ENCODE measurements around the gene CAMK2N2.

CAMK2N2 gene

DNA sequence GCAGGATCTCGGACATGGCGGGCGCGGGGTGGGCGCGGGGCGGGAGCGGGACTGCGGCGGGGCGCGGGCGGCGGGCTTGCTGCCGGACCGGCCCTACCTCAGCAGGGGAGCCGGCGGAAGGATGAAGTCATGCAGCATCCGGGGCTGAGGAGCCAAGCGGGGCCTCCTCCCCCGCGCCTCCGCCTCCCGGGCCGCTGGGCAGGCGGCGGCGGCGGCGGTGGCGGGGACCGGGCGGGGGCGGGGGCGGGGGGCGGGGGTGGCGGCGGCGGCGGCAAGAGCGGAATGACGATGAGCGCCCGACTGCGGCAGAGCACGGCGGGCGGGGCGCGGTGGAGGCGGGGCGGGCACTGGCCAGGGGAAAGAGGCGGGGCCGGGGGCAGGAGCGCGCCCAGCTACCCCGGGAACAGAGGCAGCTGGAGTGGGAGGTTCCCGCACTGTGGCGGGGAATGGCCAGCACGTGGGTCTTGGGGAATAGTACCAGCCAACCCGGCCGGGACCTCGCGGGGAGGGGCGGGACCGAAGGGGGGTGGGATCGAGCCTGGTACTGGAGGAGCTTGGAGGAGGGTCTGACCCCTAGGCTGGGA, at the start of gene CAMK2N2:
CAMK2N2 (minus strand) TSS at position 284 of the 584 bp plus-strand sequence; CDS start at position 16, 268 bp downstream.
- DNase-seq, result peak; percentile 92

DNA sequence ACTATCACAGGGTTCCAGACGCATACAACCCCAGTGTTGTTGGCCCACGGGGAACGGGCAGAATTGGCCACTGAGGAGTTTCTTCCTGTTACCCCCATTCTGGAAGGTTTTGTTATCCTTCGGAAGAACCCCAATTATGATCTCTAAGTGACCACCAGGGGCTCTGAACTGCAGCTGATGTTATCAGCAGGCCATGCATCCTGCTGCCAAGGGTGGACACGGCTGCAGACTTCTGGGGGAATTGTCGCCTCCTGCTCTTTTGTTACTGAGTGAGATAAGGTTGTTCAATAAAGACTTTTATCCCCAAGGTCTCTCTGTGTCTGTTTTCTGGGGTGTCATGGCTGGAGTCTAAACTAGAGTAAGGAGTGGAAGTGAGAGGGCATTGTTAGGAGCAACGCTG, 47.4 kb upstream of the CAMK2N2 start:
- DNase-seq, result no peak

GRCh38 chr3:184307915-184308314, 46.6 kb upstream of the CAMK2N2 start:
- DNase-seq, result no peak

DNA sequence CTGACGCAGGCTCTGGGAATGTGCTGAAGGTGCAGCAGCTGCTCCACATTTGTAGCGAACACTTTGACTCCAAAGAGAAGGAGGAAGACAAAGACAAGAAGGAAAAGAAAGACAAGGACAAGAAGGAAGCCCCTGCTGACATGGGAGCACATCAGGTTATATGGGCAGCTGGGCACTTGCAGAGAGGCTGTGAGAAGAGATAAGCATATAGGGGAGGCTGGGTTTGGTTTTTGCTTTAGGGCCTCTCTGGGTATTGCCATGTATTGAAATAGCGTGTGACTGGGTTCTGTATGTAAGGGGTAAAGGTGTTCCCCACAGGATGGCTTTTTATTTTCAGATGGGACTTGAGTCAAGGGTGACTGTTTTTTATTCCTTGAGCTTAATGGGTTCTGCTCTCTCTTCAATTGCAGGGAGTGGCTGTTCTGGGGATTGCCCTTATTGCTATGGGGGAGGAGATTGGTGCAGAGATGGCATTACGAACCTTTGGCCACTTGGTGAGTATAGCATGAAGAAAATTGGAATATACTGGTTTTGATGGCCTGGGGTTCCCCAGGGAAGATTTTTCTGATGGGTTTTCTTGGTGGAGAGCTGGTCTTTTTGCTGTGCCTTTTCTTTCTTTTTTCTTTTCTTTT, 45.1 kb upstream of the CAMK2N2 start:
- DNase-seq, result no peak

DNA sequence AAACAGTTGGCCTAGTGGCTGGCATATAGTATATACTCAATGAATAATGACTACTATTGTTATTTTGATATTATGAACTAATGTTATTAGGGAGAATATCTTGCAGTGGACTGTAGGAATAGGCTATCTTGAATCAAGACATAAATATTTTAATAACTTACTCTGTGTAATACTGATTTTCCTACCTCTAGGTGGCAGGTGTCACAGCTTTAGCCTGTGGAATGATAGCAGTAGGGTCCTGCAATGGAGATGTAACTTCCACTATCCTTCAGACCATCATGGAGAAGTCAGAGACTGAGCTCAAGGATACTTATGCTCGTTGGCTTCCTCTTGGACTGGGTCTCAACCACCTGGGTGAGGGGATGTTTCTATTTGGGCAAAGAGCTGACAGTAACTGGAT, 44.2 kb upstream of the CAMK2N2 start:
- DNase-seq, result no peak

- DNase-seq, result no peak
These were observed 39.0 kb upstream of the CAMK2N2 start for GRCh38 chr3:184300378-184300720.

DNA sequence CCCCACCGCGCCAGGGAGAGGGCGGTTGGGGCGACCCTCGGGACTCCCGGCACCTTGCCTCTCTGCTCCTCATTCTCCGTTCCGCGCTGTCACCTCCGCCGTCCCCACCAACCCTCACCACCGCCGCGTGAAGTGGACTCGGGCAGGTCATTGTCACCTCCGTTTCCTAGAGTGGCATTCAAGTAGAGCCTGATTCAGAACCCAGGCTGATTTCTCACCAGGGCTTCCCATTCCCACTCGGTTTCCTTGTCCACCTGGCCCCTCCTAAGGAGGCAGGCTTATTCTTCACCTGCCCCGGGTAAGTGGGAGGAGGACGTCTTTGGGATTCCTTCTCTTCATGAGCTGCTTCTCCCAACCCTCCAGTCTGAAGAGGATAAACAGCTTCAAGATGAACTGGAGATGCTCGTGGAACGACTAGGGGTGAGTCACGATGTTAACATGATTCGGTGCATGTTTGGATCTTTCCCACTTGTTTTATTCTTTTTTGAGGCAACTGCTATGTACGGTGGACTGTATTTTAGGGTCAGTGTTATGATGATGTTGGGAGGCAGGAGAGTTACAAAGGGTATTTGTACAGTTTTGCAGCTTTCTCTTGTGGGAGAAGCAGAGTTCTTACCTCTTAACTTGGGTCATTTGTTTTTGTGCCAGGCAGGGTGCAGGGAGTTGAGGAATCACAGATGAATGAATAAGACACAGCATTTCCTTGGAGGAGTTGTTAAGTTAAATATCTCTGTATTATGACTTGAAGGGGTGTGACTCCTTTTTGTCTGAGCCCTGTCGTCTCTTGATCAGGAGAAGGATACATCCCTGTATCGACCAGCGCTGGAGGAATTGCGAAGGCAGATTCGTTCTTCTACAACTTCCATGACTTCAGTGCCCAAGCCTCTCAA, 38.4 kb upstream of the CAMK2N2 start:
- no peak for DNase-seq

DNA sequence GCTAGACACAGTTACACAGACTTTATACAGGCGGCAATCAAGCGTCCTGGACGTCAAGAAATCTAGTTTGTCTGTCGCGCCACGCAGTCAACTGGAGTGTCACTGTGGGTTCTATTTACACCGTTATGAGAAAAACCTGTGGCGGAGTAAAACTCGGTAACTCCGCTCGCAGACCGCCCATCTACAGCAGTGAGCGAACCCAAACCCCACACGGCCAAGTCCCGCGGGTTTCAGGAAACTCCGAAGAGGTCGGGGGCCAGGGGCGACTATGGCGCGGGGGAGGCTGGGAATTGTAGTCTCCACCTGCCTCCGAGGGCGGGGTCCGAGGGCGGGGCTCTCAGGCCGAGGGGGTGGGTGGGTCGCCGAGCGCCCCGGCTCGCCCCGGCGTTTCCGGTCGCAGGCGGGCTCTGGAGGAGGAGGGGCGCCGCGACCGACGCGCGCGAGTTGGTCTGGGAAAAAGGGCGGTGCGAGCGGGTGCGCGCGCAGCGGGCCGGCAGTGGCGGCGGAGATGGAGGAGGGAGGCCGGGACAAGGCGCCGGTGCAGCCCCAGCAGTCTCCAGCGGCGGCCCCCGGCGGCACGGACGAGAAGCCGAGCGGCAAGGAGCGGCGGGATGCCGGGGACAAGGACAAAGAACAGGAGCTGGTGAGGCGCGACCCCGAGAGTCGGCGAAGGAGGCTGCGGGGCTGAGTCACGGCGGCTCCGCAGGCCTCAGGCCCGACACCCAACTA, 37.6 kb upstream of the CAMK2N2 start, which contains the start of gene PSMD2:
PSMD2 (plus strand) TSS at position 483 of the 729 bp plus-strand sequence; CDS start at position 509, 26 bp downstream.
- peak; percentile 92 for DNase-seq

DNA sequence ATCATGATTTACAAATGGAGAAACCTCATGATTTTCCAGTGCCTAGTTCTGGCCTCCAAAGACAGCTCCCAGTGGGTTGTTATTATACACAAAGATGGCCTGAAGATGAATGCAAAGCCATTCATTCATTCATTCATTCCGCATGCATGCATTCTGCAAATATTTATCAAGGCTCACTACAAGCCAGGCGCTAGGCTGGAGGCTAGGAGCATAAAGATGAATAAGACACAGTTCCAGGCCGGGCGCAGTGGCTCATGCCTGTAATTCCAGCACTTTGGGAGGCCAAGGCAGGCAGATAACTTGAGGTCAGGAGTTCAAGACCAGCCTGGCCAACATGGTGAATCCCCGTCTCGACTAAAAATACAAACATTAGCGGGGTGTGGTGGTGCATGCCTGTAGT, 35.3 kb upstream of the CAMK2N2 start:
- DNase-seq, result no peak

DNA sequence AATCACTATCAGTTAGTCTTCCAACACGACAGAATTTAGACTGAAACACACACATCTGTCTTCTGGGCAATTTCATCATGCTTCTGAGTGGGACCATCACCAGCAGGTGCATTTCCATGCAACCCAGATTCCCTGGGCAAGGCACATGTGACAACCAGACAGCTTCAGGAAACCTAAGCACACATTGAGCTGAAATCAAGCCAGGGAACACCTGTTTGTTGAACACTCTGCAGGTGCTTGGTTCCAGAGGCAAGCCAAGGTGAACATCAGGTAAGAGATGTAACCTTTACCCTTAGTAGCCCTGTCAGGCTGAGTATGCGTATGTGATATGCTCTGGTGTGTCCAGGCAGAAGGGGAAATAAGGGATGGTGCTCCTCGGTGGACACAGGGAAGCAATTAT, 34.4 kb upstream of the CAMK2N2 start:
- no peak for DNase-seq

DNA sequence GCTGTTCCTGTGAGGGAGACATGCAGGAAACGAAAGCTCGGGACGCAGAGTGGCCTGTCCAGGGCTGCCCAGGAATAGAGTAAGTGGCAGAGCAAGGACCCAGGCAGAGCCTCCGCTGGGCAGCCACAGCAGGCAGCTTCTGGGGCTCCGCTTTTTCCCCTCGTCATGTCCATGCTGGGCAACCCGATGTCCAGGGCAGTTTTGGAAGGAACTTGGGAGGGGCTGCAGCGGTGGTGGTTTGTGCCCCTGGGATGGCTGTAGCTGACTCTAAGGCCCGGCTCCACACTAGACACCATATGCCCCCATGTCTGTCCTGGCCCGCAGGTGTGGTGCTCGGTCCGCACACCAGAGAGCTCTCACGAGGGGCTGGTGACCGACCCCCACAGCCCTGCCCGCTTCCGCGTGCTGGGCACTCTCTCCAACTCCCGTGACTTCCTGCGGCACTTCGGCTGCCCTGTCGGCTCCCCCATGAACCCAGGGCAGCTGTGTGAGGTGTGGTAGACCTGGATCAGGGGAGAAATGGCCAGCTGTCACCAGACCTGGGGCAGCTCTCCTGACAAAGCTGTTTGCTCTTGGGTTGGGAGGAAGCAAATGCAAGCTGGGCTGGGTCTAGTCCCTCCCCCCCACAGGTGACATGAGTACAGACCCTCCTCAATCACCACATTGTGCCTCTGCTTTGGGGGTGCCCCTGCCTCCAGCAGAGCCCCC, 30.5 kb upstream of the CAMK2N2 start:
- no peak for DNase-seq

- DNase-seq, result no peak
These were observed 29.8 kb upstream of the CAMK2N2 start for GRCh38 chr3:184291044-184291737.

GRCh38 chr3:184290331-184290730, 29.0 kb upstream of the CAMK2N2 start:
- no peak for DNase-seq

DNA sequence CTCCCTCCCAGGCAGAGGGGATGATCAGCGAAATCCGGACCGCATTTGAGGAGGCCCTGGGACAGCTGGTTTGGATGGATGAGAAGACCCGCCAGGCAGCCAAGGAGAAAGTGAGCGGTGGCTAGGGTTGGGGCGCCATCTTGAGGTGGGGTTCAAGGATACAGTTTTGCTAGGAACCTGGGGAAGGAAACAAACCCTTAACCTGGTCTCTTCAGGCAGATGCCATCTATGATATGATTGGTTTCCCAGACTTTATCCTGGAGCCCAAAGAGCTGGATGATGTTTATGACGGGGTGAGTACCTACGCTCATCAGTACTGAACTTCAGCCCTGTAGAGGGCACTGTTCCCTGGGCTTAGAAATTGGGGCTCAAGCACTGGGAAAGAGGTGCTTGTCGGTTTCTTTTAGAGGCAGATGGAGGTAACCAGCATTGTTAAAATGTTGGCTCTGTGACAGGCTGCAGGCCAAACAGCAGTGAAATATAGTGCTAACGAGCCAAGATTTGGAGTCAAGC, 28.1 kb upstream of the CAMK2N2 start:
- DNase-seq, result peak; percentile 83

DNA sequence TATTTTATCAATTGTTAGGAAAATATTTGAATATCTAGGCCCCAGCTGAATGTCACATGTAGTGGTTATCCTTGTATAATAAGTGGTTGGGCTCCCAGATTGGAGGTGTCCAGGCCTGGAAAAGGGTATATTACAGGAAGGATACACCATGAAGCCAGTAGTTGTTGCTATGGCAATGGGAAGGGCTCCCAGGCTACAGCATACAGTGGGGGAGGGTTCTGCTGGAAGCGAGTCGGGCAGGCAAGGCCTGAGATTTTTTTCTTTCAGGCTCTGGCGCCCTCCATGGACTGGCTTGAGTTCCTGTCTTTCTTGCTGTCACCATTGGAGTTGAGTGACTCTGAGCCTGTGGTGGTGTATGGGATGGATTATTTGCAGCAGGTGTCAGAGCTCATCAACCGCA, 23.3 kb upstream of the CAMK2N2 start:
- DNase-seq, result peak; percentile 83

GRCh38 chr3:184283681-184284080, 22.3 kb upstream of the CAMK2N2 start:
- DNase-seq, result no peak

- no peak for DNase-seq
These were observed 21.6 kb upstream of the CAMK2N2 start for GRCh38 chr3:184282941-184283340.

DNA sequence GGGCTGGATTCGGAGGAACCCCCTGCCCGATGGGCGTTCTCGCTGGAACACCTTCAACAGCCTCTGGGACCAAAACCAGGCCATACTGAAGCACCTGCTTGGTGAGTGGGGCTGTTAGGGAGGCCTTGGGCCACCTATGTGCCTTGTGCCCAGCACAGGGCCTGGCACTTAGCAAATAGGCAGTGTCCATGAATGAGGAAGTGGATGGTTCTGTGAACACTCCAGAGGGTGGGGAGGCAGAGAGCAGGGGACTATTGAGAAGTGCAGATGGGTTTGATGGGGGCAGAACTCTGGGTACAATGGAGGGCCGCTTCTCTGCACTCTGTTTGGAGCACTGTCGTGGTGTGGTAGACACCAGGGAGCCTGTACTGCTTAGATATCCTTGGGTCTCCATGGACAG, 16.0 kb upstream of the CAMK2N2 start:
- no peak for DNase-seq

DNA sequence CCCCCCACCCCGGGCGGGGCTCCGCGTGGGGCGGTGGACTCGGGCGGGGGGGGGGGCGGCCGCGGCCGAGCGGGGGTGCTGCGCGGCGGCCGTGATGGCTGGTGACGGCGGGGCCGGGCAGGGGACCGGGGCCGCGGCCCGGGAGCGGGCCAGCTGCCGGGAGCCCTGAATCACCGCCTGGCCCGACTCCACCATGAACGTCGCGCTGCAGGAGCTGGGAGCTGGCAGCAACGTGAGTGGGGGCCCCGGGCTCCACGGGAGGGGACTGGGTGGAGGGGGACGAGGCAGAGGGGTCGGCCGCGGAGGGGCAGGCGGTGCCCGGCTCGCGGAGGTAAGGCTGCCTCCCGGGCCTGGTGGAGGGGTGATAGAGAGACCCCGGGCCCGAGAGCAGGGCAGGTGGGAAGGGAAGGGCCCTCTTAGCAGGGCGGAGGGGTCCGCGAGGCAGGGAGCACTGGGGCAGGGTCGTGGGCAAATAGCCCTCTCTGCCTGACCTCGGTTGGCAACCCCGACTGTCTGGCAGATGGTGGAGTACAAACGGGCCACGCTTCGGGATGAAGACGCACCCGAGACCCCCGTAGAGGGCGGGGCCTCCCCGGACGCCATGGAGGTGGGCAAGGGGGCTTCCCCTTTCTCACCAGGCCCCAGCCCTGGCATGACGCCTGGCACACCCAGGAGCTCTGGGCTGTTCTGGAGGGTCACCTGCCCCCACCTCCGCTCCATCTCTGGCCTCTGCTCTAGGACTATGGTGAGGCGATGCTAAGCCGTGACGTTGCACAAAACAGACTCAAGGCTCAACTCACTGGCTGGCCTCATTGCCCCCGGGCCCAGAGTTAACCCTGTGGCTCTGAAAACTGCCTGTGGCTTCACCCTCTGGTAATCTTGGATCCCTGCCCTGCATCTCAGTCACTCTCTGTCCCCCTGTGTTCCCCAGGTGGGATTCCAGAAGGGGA, 14.9 kb upstream of the CAMK2N2 start, which contains the start of gene ECE2:
ECE2 (plus strand) TSS at position 62 of the 950 bp plus-strand sequence; CDS start at position 194, 132 bp downstream.
- DNase-seq, result no peak

GRCh38 chr3:184275381-184275701, 14.0 kb upstream of the CAMK2N2 start:
- no peak for DNase-seq

DNA sequence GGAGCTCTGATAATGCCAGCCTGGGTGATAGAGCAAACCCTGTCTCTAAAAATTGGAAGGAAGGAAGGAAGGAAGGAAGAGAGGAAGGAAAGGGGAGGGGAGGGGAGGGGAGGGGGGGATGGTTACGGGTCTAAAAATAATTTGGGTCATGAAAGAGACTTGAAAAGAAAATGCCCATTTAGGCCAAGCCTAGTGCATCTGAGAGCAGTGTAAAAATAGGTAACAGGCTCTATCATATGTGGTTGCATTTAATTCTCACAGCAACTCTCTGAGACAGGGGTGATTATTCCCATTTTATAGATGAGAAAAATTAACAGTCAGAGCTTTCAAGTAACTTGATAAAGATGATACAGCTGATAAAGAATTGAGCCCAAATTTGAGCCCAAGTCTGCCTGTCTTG, 10.9 kb upstream of the CAMK2N2 start:
- DNase-seq, result no peak
